NB4 (cell line): ENCODE measurements around the gene GPR39.

Experiments used
- CTCF ChIP-seq: IDR thresholded peaks from one replicate; pipeline ENCODE4 v1.5.1; 2012; ENCODE audit warnings: low read depth, low read length
- MAX ChIP-seq: IDR thresholded peaks from 2 replicates; pipeline ENCODE4 v1.6.1; 2011; ENCODE audit warnings: low read depth, low read length
- POLR2A ChIP-seq: IDR thresholded peaks from 2 replicates; pipeline ENCODE4 v1.6.1; 2011; ENCODE audit warnings: mild to moderate bottlenecking; ENCODE audit not compliant: insufficient read length; ENCODE audit errors: extremely low read depth

- TF ChIP-seq CTCF (no peak), POLR2A (no peak), MAX (no peak)
Measured at GRCh38 chr2:132540166-132540565, 123.6 kb downstream of the GPR39 start.
